ENCODE results near the gene IGHMBP2.
"Not testable (repeated sequence)": the region's sequence is repeated elsewhere in the genome, so short reads cannot be mapped to it uniquely, and the experiment has no call there.

Gene IGHMBP2

GRCh38 chr11:68973219-68973618, 69.5 kb downstream of the IGHMBP2 start:
- TF ChIP-seq POLR2AphosphoS5 (IDR thresholded peaks at IDR 0.05; ENCODE audit: low read depth, low read length) (no peak), POLR2A (IDR thresholded peaks at IDR 0.05; ENCODE audit: low read depth, low read length) (no peak), TAF1 (IDR thresholded peaks at IDR 0.05; ENCODE audit: borderline replicate concordance, low read depth, low read length) (no peak)
- no peak for DNase-seq (ENCODE audit: insufficient read length)
- FAIRE-seq = no peak

- not testable (repeated sequence) for DNase-seq (ENCODE audit: insufficient read length); FAIRE-seq
These were observed 70.0 kb downstream of the IGHMBP2 start for GRCh38 chr11:68973706-68974105.

- DNase-seq (ENCODE audit: insufficient read length) = no peak
- no peak for TF ChIP-seq POLR2AphosphoS5 (IDR thresholded peaks at IDR 0.05; ENCODE audit: low read depth, low read length)
- TF ChIP-seq TAF1 (IDR thresholded peaks at IDR 0.05; ENCODE audit: borderline replicate concordance, low read depth, low read length) = no peak
- TF ChIP-seq POLR2A (IDR thresholded peaks at IDR 0.05; ENCODE audit: low read depth, low read length) = no peak
- peak; percentile 68 for FAIRE-seq
These were observed 70.9 kb downstream of the IGHMBP2 start for GRCh38 chr11:68974421-68975194.

- no peak for TF ChIP-seq TAF1 (IDR thresholded peaks at IDR 0.05; ENCODE audit: borderline replicate concordance, low read depth, low read length)
- TF ChIP-seq POLR2AphosphoS5 (IDR thresholded peaks at IDR 0.05; ENCODE audit: low read depth, low read length) = no peak
- no peak for TF ChIP-seq POLR2A (IDR thresholded peaks at IDR 0.05; ENCODE audit: low read depth, low read length)
- DNase-seq (ENCODE audit: insufficient read length) = no peak
- no peak for FAIRE-seq
These were observed 72.4 kb downstream of the IGHMBP2 start for GRCh38 chr11:68976095-68976494.

- DNase-seq (ENCODE audit: insufficient read length) (no peak), FAIRE-seq (no peak)
- TF ChIP-seq POLR2AphosphoS5 (IDR thresholded peaks at IDR 0.05; ENCODE audit: low read depth, low read length) (no peak), TAF1 (IDR thresholded peaks at IDR 0.05; ENCODE audit: borderline replicate concordance, low read depth, low read length) (no peak), POLR2A (IDR thresholded peaks at IDR 0.05; ENCODE audit: low read depth, low read length) (no peak)
These were observed 72.9 kb downstream of the IGHMBP2 start for GRCh38 chr11:68976563-68976962.

GRCh38 chr11:68977781-68978625, 74.3 kb downstream of the IGHMBP2 start:
- DNase-seq (ENCODE audit: insufficient read length) = no peak
- no peak for FAIRE-seq
- TF ChIP-seq POLR2A (IDR thresholded peaks at IDR 0.05; ENCODE audit: low read depth, low read length) = no peak
- no peak for TF ChIP-seq POLR2AphosphoS5 (IDR thresholded peaks at IDR 0.05; ENCODE audit: low read depth, low read length)
- TF ChIP-seq TAF1 (IDR thresholded peaks at IDR 0.05; ENCODE audit: borderline replicate concordance, low read depth, low read length) = no peak

- FAIRE-seq (no peak), DNase-seq (ENCODE audit: insufficient read length) (no peak)
- no peak for TF ChIP-seq POLR2AphosphoS5 (IDR thresholded peaks at IDR 0.05; ENCODE audit: low read depth, low read length)
- TF ChIP-seq TAF1 (IDR thresholded peaks at IDR 0.05; ENCODE audit: borderline replicate concordance, low read depth, low read length) = no peak
- no peak for TF ChIP-seq POLR2A (IDR thresholded peaks at IDR 0.05; ENCODE audit: low read depth, low read length)
These were observed 74.9 kb downstream of the IGHMBP2 start for GRCh38 chr11:68978626-68978930.

- TF ChIP-seq TAF1 (IDR thresholded peaks at IDR 0.05; ENCODE audit: borderline replicate concordance, low read depth, low read length) (no peak), POLR2AphosphoS5 (IDR thresholded peaks at IDR 0.05; ENCODE audit: low read depth, low read length) (no peak), POLR2A (IDR thresholded peaks at IDR 0.05; ENCODE audit: low read depth, low read length) (no peak)
- FAIRE-seq (no peak), DNase-seq (ENCODE audit: insufficient read length) (no peak)
These were observed 75.4 kb downstream of the IGHMBP2 start for GRCh38 chr11:68978931-68979594.

- TF ChIP-seq POLR2A (IDR thresholded peaks at IDR 0.05; ENCODE audit: low read depth, low read length) (no peak), TAF1 (IDR thresholded peaks at IDR 0.05; ENCODE audit: borderline replicate concordance, low read depth, low read length) (no peak), POLR2AphosphoS5 (IDR thresholded peaks at IDR 0.05; ENCODE audit: low read depth, low read length) (no peak)
- FAIRE-seq (no peak), DNase-seq (ENCODE audit: insufficient read length) (no peak)
These were observed 76.5 kb downstream of the IGHMBP2 start for GRCh38 chr11:68979931-68980775.

- FAIRE-seq (no peak), DNase-seq (ENCODE audit: insufficient read length) (no peak)
- TF ChIP-seq TAF1 (IDR thresholded peaks at IDR 0.05; ENCODE audit: borderline replicate concordance, low read depth, low read length) = no peak
- TF ChIP-seq POLR2AphosphoS5 (IDR thresholded peaks at IDR 0.05; ENCODE audit: low read depth, low read length) = no peak
- no peak for TF ChIP-seq POLR2A (IDR thresholded peaks at IDR 0.05; ENCODE audit: low read depth, low read length)
These were observed 77.0 kb downstream of the IGHMBP2 start, which contains the start of gene MRGPRD for GRCh38 chr11:68980776-68981065. MRGPRD (minus strand) TSS chr11:68980986; CDS start chr11:68980986, 0 bp downstream.

- DNase-seq (ENCODE audit: insufficient read length) (no peak), FAIRE-seq (no peak)
- TF ChIP-seq TAF1 (IDR thresholded peaks at IDR 0.05; ENCODE audit: borderline replicate concordance, low read depth, low read length) (no peak), POLR2AphosphoS5 (IDR thresholded peaks at IDR 0.05; ENCODE audit: low read depth, low read length) (no peak), POLR2A (IDR thresholded peaks at IDR 0.05; ENCODE audit: low read depth, low read length) (no peak)
These were observed 78.4 kb downstream of the IGHMBP2 start for GRCh38 chr11:68982134-68982533.

Data from GM12892 (cell line).